ENCODE data around the gene SFXN3.

SFXN3 gene

GRCh38 chr10:101085846-101086245, 54.8 kb downstream of the SFXN3 start:
- ATAC-seq (no peak), DNase-seq (no peak)
- Mint-ChIP-seq H3K4me3 (no peak overlapping the region), H3K27me3 (peaks cover 86% of the 10 kb centered on the region), H3K9me3 (no peaks in the 10 kb centered on the region), H3K27ac (no peak overlapping the region), H3K4me1 (no peaks in the 10 kb centered on the region)

- DNase-seq (no peak), ATAC-seq (no peak)
- Mint-ChIP-seq H3K4me1 (no peaks in the 10 kb centered on the region), H3K27me3 (peaks cover 90% of the 10 kb centered on the region), H3K9me3 (no peaks in the 10 kb centered on the region), H3K27ac (peak overlapping the region in 1 of 2 donors; percentile 60), H3K4me3 (no peak overlapping the region)
Measured at GRCh38 chr10:101087376-101087775, 56.3 kb downstream of the SFXN3 start.

- Mint-ChIP-seq H3K27me3 (peaks cover 91% of the 10 kb centered on the region), H3K4me1 (no peaks in the 10 kb centered on the region), H3K27ac (no peak overlapping the region), H3K4me3 (no peak overlapping the region), H3K9me3 (no peaks in the 10 kb centered on the region)
- DNase-seq (no peak), ATAC-seq (no peak)
Measured at GRCh38 chr10:101087965-101088364, 56.9 kb downstream of the SFXN3 start.

DNA sequence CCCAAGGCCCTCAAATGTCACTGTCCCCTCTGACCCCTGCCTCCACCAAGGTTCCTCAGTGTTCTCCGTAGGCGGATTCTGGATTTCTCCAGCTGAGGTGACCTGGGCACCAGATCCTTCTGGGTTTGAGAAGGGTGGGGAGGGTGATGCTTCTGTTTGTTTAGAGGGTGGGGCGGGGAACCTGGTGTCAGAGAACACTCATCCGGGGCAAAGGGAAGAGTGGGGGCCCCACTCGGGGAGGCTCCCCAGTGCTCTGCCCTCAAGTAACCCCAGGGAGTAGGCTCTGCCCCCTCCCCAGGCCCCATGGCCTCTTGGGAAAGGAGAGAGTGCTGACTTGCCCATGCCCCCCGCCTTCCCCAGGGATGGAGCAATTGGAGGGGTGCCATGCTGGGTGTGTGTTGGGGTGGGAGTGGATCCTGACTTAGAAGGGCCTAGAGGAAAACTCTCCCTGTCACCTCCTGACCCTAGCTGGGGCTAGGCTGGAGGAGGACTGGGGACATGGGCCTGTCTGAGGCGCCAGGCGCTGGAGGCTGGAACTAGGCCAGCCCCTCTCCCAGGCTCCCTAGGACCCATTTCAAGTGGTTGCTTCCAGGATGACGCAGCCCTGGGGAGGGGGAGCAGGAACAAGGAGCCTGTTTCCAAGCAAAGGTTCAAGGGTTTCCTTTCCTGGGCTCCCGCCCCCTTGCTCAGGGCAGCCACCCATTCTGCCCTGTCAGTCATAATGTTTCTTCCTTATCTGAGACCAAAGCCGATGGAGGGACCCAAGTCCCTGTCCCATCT, 58.7 kb downstream of the SFXN3 start:
- ATAC-seq = peak; percentile 17
- H3K27ac Mint-ChIP-seq = no peak overlapping the region
- no peaks in the 10 kb centered on the region for H3K4me1 Mint-ChIP-seq
- no peaks in the 10 kb centered on the region for H3K9me3 Mint-ChIP-seq
- no peak for DNase-seq
- no peak overlapping the region for H3K4me3 Mint-ChIP-seq
- H3K27me3 Mint-ChIP-seq = peaks cover 92% of the 10 kb centered on the region

DNA sequence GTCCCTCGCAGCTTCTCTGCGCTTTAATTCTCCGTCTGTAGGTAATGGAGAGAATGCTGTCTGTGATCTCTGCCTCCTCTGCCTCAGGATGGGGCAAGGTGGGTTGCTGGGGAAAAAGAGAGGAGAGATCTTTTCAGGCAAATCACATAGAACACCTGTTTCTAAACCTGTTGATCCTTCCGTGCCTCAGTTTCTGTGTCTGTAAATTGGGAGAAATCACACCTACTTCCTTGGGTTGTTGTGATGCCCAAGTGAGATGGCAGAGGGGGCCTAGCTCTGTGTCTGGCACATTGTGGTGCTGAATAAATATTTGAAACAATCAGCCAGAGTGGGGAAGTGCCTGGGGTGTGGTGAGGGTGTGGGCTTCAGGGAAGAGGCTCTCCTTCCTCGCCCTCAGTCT, 59.6 kb downstream of the SFXN3 start:
- peaks cover 5% of the 10 kb centered on the region for H3K4me1 Mint-ChIP-seq
- H3K27me3 Mint-ChIP-seq = peaks cover 92% of the 10 kb centered on the region

More for the DNA sequence above, 59.6 kb downstream of the SFXN3 start:
- DNase-seq (no peak), ATAC-seq (no peak)
- no peaks in the 10 kb centered on the region for H3K9me3 Mint-ChIP-seq
- H3K27ac Mint-ChIP-seq = peak overlapping the region in 1 of 2 donors; percentile 57
- H3K4me3 Mint-ChIP-seq = no peak overlapping the region

Data from stimulated activated naive CD8-positive, alpha-beta T cell treated with anti-CD3 and anti-CD28 coated beads, Interleukin-15, amount 100 ng/mL, for 72 hours (primary cell).